ENCODE results near the gene NPC1L1.

The NPC1L1 gene

DNA sequence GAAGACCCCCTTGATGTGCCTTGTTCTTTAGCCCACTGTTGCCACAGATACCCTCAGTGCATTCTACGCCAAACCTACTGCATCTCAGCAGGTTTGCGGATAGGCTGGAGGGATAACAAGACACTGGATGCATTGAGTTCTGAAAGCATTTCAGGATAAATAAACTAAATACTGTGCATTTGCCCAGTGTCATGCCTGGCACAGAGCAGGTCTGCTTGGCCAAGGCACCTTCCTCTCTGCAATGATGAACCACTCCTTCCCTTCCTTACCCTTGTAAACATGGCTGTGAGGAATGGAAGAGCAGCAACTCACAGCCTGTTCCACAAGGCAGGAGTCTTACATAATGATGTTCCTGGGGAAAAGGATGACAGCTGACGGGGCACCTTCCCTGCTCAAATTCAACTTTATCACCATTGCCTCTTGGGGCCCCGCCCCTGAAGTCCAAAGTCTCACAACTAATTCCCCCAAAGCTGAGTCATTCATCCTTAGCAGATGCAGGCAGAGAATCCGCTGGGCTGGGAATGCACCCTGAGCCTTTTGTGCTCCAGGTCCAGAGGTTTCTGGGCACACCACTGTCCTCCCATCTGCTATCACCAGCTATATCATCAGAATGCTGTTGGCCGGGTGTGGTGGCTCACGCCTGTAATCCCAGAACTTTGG is 21.0 kb upstream of the NPC1L1 start:
- TF ChIP-seq, protein P1, sequence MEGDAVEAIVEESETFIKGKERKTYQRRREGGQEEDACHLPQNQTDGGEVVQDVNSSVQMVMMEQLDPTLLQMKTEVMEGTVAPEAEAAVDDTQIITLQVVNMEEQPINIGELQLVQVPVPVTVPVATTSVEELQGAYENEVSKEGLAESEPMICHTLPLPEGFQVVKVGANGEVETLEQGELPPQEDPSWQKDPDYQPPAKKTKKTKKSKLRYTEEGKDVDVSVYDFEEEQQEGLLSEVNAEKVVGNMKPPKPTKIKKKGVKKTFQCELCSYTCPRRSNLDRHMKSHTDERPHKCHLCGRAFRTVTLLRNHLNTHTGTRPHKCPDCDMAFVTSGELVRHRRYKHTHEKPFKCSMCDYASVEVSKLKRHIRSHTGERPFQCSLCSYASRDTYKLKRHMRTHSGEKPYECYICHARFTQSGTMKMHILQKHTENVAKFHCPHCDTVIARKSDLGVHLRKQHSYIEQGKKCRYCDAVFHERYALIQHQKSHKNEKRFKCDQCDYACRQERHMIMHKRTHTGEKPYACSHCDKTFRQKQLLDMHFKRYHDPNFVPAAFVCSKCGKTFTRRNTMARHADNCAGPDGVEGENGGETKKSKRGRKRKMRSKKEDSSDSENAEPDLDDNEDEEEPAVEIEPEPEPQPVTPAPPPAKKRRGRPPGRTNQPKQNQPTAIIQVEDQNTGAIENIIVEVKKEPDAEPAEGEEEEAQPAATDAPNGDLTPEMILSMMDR (IDR thresholded peaks at IDR 0.05): no peak

DNA sequence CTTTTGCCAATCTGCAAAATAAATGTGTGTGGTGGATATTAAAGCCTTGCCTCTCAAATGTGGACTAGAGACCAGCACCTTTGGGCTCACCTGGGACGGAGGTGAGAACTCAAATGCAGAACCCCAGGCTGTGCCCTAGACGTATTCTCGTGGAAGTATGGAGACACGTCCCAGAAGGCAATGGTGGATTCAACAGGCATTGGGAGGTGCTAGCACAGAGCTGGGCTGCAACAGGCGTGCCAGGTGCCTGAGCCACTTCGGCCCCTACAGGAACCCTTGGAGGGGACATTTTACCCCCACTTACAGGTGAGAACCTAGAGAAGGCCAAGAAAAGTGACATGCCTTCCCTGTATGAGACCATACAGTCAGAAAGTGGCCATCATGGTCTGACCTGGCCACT is 20.4 kb upstream of the NPC1L1 start:
- TF ChIP-seq, protein P1 (IDR thresholded peaks at IDR 0.05): no peak

- TF ChIP-seq, protein P1 (IDR thresholded peaks at IDR 0.05): no peak
Observed at GRCh38 chr7:44559485-44559884, 18.4 kb upstream of the NPC1L1 start.

DNA sequence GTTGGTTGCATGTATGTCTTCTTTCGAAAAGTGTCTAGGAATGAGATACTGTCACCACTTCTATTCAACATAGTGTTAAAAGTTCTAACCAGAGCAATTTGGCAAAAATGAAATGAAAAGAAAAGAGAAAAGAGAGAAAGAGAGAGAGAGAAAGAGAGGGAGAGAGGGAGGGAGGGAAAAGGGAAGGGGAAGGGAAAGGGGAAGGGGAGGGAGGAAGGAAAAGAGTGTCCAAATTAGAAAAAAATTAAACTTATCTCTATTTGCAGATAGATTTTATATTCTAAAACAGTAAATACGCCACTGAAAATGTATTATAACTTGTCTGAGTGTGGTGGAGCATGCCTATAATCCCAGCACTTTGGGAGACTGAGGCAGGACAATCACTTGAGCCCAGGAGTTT is 16.4 kb upstream of the NPC1L1 start:
- TF ChIP-seq, protein P1 (IDR thresholded peaks at IDR 0.05): no peak

GRCh38 chr7:44555350-44555749 is 14.2 kb upstream of the NPC1L1 start:
- TF ChIP-seq, protein P1 (IDR thresholded peaks at IDR 0.05): no peak

GRCh38 chr7:44549457-44549856 is 8.3 kb upstream of the NPC1L1 start:
- TF ChIP-seq, protein P1 (IDR thresholded peaks at IDR 0.05): no peak

GRCh38 chr7:44548893-44549292 is 7.8 kb upstream of the NPC1L1 start:
- TF ChIP-seq, protein P1 (IDR thresholded peaks at IDR 0.05): no peak

Data from LNCAP (cell line).